Neuronal stem cell (in vitro differentiated cells): Measurements from ENCODE around the gene C22orf42.

Source experiments
- DNase-seq: peaks from one replicate; pipeline ENCODE4 v3.0.0-alpha.2; 2013; ENCODE audit warnings: low spot score
- H2AFZ ChIP-seq: one replicate; pipeline ENCODE4 v1.6.1; 2013; ENCODE audit warnings: mild to moderate bottlenecking, low read length, inconsistent platforms
- H2AK5ac ChIP-seq: 2 replicates; pipeline ENCODE4 v1.6.1; 2013; ENCODE audit warnings: low read depth, mild to moderate bottlenecking, inconsistent platforms, low read length, moderate library complexity, mixed read lengths
- H2BK120ac ChIP-seq: 2 replicates; pipeline ENCODE4 v1.6.1; 2013; ENCODE audit warnings: low read depth, mild to moderate bottlenecking, inconsistent platforms, low read length, moderate library complexity, mixed read lengths
- H2BK12ac ChIP-seq: one replicate; pipeline ENCODE4 v1.6.1; 2013; ENCODE audit warnings: low read length, inconsistent platforms
- H2BK15ac ChIP-seq: 2 replicates; pipeline ENCODE4 v1.6.1; 2013; ENCODE audit warnings: mild to moderate bottlenecking, low read length, inconsistent platforms, mixed read lengths
- H2BK5ac ChIP-seq: one replicate; pipeline ENCODE4 v1.6.1; 2013; ENCODE audit warnings: inconsistent platforms, mild to moderate bottlenecking, low read length, moderate library complexity
- H3K14ac ChIP-seq: one replicate; pipeline ENCODE4 v1.6.1; 2013; ENCODE audit warnings: low read length, inconsistent platforms
- H3K18ac ChIP-seq: 2 replicates; pipeline ENCODE4 v1.6.1; 2013; ENCODE audit warnings: low read length, inconsistent platforms
- H3K23ac ChIP-seq: 2 replicates; pipeline ENCODE4 v1.6.1; 2013; ENCODE audit warnings: low read depth, mild to moderate bottlenecking, mixed read lengths, low read length, inconsistent platforms; ENCODE audit not compliant: poor library complexity
- H3K27ac ChIP-seq: replicated peaks from 3 replicates; pipeline ENCODE4 v1.5.1; 2013; ENCODE audit warnings: low read length, inconsistent platforms
- H3K27me3 ChIP-seq, 3 experiments: 2 replicates each; pipeline ENCODE4 v1.6.1; 2013; ENCODE audit warnings: low read length in 3 of 3, mild to moderate bottlenecking in 2 of 3, inconsistent platforms in 1 of 3, low read depth in 1 of 3, mixed read lengths in 1 of 3, moderate library complexity in 1 of 3; ENCODE audit not compliant: control insufficient read depth in 3 of 3, insufficient read depth in 3 of 3
- H3K36me3 ChIP-seq, 2 donors: replicated peaks in 1 of 2; 2 replicates each; pipeline ENCODE4 v1.6.1; 2013; ENCODE audit warnings: low read length in 2 of 2; ENCODE audit not compliant: control insufficient read depth in 2 of 2, insufficient read depth in 2 of 2
- H3K4ac ChIP-seq: 2 replicates; pipeline ENCODE4 v1.6.1; 2013; ENCODE audit warnings: inconsistent platforms, mild to moderate bottlenecking, low read length, moderate library complexity
- H3K4me1 ChIP-seq, 2 donors: 1 replicate in 1 of 2; 2 replicates in 1 of 2; pipeline ENCODE4 v1.6.1; 2013; ENCODE audit warnings: low read length in 2 of 2, low read depth in 1 of 2; ENCODE audit not compliant: control insufficient read depth in 2 of 2, insufficient read depth in 1 of 2
- H3K4me2 ChIP-seq: one replicate; pipeline ENCODE4 v1.6.1; 2013; ENCODE audit warnings: mild to moderate bottlenecking, low read length, inconsistent platforms; ENCODE audit not compliant: insufficient read depth, poor library complexity, severe bottlenecking
- H3K4me3 ChIP-seq, 2 donors: 2 replicates each; pipeline ENCODE4 v1.5.1; 2013; ENCODE audit warnings: low read length in 2 of 2, mild to moderate bottlenecking in 2 of 2, inconsistent platforms in 1 of 2, moderate library complexity in 1 of 2
- H3K79me1 ChIP-seq: one replicate; pipeline ENCODE4 v1.6.1; 2013; ENCODE audit warnings: low read depth, mild to moderate bottlenecking, inconsistent platforms, low read length, moderate library complexity
- H3K9ac ChIP-seq: one replicate; pipeline ENCODE4 v1.6.1; 2013; ENCODE audit warnings: mild to moderate bottlenecking, low read depth, low read length, inconsistent platforms; ENCODE audit not compliant: poor library complexity
- H3K9me3 ChIP-seq, 2 donors: replicated peaks in 1 of 2; 2 replicates each; pipeline versions ENCODE3 to v1.6.1; 2013; ENCODE audit warnings: low read length in 2 of 2, mild to moderate bottlenecking in 2 of 2, inconsistent platforms in 1 of 2, low read depth in 1 of 2, mixed read lengths in 1 of 2, moderate library complexity in 1 of 2; ENCODE audit not compliant: control insufficient read depth in 2 of 2, insufficient read depth in 1 of 2
- H4K8ac ChIP-seq: one replicate; pipeline ENCODE4 v1.6.1; 2013; ENCODE audit warnings: low read depth, mild to moderate bottlenecking, inconsistent platforms, low read length, moderate library complexity
- H4K91ac ChIP-seq: one replicate; pipeline ENCODE4 v1.6.1; 2013; ENCODE audit warnings: low read length, low read depth, mild to moderate bottlenecking, inconsistent platforms; ENCODE audit not compliant: poor library complexity
- WGBS, 2 donors: extraction: QIAGEN DNeasy Blood & Tissue Kit; methylation state at CpG; one replicate each; pipeline ENCODE4 v1.1.7; 2013; ENCODE audit warnings: missing lambda C conversion rate in 2 of 2, mixed read lengths in 1 of 2; ENCODE audit not compliant: insufficient read length in 2 of 2, insufficient replicate concordance in 1 of 2; ENCODE audit errors: extremely low coverage in 2 of 2; 5-methylcytosine and 5-hydroxymethylcytosine counted together

Gene C22orf42

GRCh38 chr22:32185821-32186220 is 26.7 kb upstream of the C22orf42 start:
- peak overlapping the region; percentile 14 for H2BK5ac ChIP-seq
- H4K8ac ChIP-seq, result no peak overlapping the region
- WGBS, 2 donors, result no CpG with 5 or more reads among the region's 3 CpGs
- no peaks in the 10 kb centered on the region for H3K36me3 ChIP-seq
- no peak overlapping the region for H4K91ac ChIP-seq
- no peak overlapping the region for H3K23ac ChIP-seq
- peak overlapping the region; percentile 72 for H3K18ac ChIP-seq
- H3K4ac ChIP-seq, result no peak overlapping the region
- H3K4me3 ChIP-seq, result no peak overlapping the region
- H2BK12ac ChIP-seq, result peak overlapping the region; percentile 41
- no peak overlapping the region for H3K4me2 ChIP-seq
- no peak overlapping the region for H2BK120ac ChIP-seq
- H3K14ac ChIP-seq, result no peak overlapping the region
- DNase-seq, result no peak
- H2AFZ ChIP-seq, result no peak overlapping the region
- H3K4me1 ChIP-seq, result peaks cover 0 to 2% of the 10 kb centered on the region in 2 donors
- peaks cover 0 to 11% (median 0%) of the 10 kb centered on the region in 3 experiments for H3K27me3 ChIP-seq
- H3K79me1 ChIP-seq, result no peaks in the 10 kb centered on the region
- H2AK5ac ChIP-seq, result no peak overlapping the region
- H3K27ac ChIP-seq, result no peak overlapping the region
- H3K9me3 ChIP-seq, result no peaks in the 10 kb centered on the region
- H2BK15ac ChIP-seq, result no peak overlapping the region
- H3K9ac ChIP-seq, result no peak overlapping the region

- Histone ChIP-seq H3K14ac (no peak overlapping the region), H3K4me2 (no peak overlapping the region), H3K23ac (no peak overlapping the region), H3K4me1 (peaks cover 0 to 2% of the 10 kb centered on the region in 2 donors), H3K4me3 (no peak overlapping the region), H3K27ac (no peak overlapping the region), H3K27me3 (peaks cover 0 to 14% (median 0%) of the 10 kb centered on the region in 3 experiments), H2AK5ac (no peak overlapping the region), H2AFZ (no peak overlapping the region), H3K9me3 (no peaks in the 10 kb centered on the region), H2BK5ac (no peak overlapping the region), H3K79me1 (no peaks in the 10 kb centered on the region), H3K36me3 (no peaks in the 10 kb centered on the region), H2BK12ac (no peak overlapping the region), H2BK120ac (no peak overlapping the region), H4K8ac (no peak overlapping the region), H4K91ac (no peak overlapping the region), H3K4ac (no peak overlapping the region), H3K9ac (no peak overlapping the region), H2BK15ac (no peak overlapping the region), H3K18ac (no peak overlapping the region)
- no CpG with 5 or more reads among the region's 3 CpGs for WGBS, 2 donors
- DNase-seq, result no peak
These were observed 24.5 kb upstream of the C22orf42 start for GRCh38 chr22:32183625-32184024.

DNA sequence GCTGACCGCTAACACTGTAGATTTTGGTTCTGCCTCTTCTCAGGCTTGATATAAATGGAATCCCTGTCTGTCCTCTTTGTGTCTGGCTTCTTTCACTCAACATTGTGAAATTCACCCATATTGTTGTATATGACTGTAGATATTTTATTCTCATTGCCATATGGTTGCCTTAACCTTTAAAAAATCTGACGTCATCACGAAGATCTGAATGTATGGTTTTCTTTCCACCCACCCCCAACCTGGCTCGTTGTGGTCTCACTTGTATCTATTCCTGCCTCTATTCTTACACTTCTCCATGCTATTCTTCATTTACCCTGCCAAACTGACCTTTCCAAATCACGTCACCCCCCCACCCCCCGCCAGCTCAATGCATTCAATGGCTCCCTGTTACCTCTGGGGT is 21.9 kb upstream of the C22orf42 start:
- H3K14ac ChIP-seq, result no peak overlapping the region
- DNase-seq, result no peak
- H2BK5ac ChIP-seq, result no peak overlapping the region
- no peak overlapping the region for H3K4ac ChIP-seq
- H3K27ac ChIP-seq, result no peak overlapping the region
- no peak overlapping the region for H2AFZ ChIP-seq
- no peak overlapping the region for H2BK15ac ChIP-seq
- H3K23ac ChIP-seq, result no peak overlapping the region
- H3K4me3 ChIP-seq, result no peak overlapping the region
- H4K8ac ChIP-seq, result no peak overlapping the region
- no peak overlapping the region for H3K4me2 ChIP-seq
- no peak overlapping the region for H3K9ac ChIP-seq
- H3K18ac ChIP-seq, result no peak overlapping the region
- peaks cover 0 to 29% (median 2%) of the 10 kb centered on the region in 3 experiments for H3K27me3 ChIP-seq
- no peak overlapping the region for H2BK120ac ChIP-seq
- H3K36me3 ChIP-seq, result no peaks in the 10 kb centered on the region
- 100% methylated on average over 1 of the region's 6 CpGs; no CpG with 5 or more reads in 1 of the 2 donors for WGBS, 2 donors
- H2AK5ac ChIP-seq, result no peak overlapping the region
- no peaks in the 10 kb centered on the region for H3K79me1 ChIP-seq
- no peaks in the 10 kb centered on the region for H3K9me3 ChIP-seq
- H3K4me1 ChIP-seq, result peaks cover 2 to 3% of the 10 kb centered on the region in 2 donors
- H2BK12ac ChIP-seq, result no peak overlapping the region
- H4K91ac ChIP-seq, result no peak overlapping the region

GRCh38 chr22:32177221-32177765 is 18.2 kb upstream of the C22orf42 start:
- H4K8ac ChIP-seq, result no peak overlapping the region
- WGBS, 2 donors, result no CpG with 5 or more reads among the region's 8 CpGs
- no peak overlapping the region for H2BK15ac ChIP-seq
- H3K4me3 ChIP-seq, result no peak overlapping the region
- H2BK12ac ChIP-seq, result no peak overlapping the region
- H3K79me1 ChIP-seq, result no peaks in the 10 kb centered on the region
- H3K27ac ChIP-seq, result no peak overlapping the region
- no peak overlapping the region for H3K4ac ChIP-seq
- no peak for DNase-seq
- no peaks in the 10 kb centered on the region for H3K9me3 ChIP-seq
- no peak overlapping the region for H2BK5ac ChIP-seq
- no peak overlapping the region for H2AFZ ChIP-seq
- H2AK5ac ChIP-seq, result no peak overlapping the region
- H3K14ac ChIP-seq, result no peak overlapping the region
- no peak overlapping the region for H4K91ac ChIP-seq
- H3K4me2 ChIP-seq, result no peak overlapping the region
- no peaks in the 10 kb centered on the region for H3K36me3 ChIP-seq
- H3K18ac ChIP-seq, result no peak overlapping the region
- no peak overlapping the region for H3K23ac ChIP-seq
- H3K27me3 ChIP-seq, result peaks cover 0 to 50% (median 2%) of the 10 kb centered on the region in 3 experiments
- peaks cover 9% of the 10 kb centered on the region in 2 donors for H3K4me1 ChIP-seq
- H2BK120ac ChIP-seq, result no peak overlapping the region
- no peak overlapping the region for H3K9ac ChIP-seq
